Erythroblast (primary cell): ENCODE measurements around the gene TENT4B.

Experiments
- GATA1 ChIP-seq: IDR thresholded peaks from 2 replicates; pipeline ENCODE4 v1.6.1; 2011; ENCODE audit warnings: low read depth, mild to moderate bottlenecking, control low read depth, low read length, moderate library complexity
- POLR2A ChIP-seq: IDR thresholded peaks from 2 replicates; pipeline ENCODE4 v1.6.1; 2011; ENCODE audit warnings: mild to moderate bottlenecking, low read length

- TF ChIP-seq POLR2A, result no peak
- TF ChIP-seq GATA1, result no peak
These were observed 100.4 kb downstream of the TENT4B start for GRCh38 chr16:50253514-50253910.
